NCI-H69 (cell line): ENCODE data around the gene VAPB.
"Not testable (repeated sequence)": the region's sequence is repeated elsewhere in the genome, so short reads cannot be mapped to it uniquely, and the experiment has no call there.

Experiments used
- DNase-seq: peaks from one replicate; lab custom pipeline; 2025; lab: John Stamatoyannopoulos, UW

The VAPB gene

DNA sequence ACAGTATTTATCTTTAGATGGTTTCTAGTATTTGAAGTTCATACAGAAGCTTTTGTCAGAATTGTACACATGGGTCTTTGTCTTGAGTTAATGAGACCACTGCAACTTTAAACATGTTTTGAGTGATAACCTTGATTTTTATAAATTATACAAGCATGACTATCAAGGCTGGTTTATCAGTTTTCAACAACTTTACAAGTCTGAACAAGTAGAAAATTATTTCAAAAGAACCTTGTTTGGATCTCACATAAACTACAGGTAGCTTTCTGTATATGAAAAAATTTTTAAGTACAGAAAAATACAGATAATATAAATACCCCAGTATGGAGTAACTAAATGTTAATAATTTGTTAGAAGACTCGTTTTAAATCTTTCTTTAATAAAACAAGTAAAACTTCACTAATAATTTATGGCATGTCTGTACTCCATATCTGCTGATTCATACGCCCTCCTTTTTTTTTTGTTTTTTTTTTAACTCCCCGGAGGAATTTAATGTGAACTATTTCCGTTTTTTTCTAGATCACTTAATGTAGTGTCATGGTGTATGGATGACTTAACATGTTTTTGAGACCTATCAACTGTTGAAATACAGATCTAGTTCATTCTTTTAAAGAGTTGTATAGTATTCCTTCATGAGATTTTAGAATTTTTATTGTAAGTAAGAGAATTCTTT lies 18.3 kb downstream of the VAPB start:
- DNase-seq = no peak

DNA sequence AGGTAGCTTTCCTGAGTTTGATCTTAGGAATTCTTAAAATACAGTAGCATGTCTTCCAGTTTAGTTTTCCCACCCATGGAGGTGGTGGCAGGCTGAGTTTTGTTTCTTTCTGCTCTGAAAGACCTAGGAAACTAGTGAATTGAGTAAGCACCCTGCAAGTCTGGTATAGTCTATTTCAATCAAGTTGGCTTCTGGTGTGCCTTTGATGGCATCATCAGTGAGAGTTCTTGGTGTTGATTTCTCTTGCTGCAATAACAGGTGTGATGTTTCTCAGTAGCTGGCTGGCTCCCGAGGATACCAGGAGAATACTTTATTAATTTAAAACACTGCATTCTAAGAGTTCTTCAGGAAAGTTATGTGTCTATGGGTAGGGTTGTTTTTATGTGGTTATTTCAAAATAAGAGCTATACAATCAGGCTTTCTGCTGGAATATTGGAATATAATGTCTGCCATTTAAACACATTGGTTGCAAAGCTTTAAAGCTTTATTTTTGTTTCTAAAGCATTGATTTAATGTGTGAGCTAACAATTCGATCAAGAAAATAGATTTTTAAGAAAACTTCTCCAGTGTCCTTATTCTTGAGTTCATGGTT lies 19.0 kb downstream of the VAPB start:
- DNase-seq = no peak

DNA sequence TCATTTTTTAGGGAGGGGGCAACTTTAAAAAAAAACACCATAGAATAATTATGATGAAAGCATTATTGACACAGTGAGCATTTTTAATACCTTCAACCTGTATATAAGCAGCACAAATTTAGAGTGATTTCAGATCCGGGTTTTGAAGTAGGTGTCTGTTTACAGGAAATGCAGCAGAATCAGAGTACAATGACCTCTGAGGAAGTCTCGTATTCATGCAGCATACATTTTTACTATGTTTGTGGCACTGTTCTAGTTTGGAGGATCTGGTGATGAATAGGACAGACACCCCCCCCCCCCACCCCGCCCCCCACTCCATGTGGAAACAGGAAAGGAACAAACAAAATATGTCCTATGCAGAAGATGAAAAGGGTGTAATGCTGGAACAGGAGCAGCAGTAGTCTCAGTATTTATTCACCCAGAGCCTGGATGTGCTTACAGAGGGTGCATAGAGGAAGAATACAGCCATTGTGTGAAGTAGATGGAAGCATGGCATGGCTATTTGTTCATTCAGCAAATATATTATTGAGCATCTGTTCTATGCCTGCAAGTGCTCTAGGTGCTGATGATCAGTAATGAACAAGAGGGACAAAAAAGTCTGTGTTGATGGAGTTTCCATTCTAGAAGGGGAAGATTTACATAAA lies 19.7 kb downstream of the VAPB start:
- no peak for DNase-seq

DNA sequence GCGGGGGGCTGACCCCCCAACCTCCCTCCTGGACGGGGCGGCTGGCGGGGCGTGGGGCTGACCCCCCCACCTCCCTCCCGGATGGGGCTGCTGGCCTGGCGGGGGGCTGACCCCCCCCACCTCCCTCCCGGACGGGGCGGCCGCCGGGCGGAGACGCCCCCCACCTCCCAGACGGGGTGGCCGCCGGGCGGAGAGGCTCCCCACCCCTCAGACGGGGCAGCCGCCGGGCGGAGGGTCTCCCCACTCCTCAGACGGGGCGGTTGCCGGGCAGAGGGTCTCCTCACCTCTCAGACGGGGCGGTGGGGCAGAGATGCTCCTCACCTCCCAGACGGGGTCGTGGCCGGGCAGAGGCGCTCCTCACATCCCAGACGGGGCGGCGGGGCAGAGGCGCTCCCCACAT lies 25.2 kb downstream of the VAPB start:
- DNase-seq = not testable (repeated sequence)

DNA sequence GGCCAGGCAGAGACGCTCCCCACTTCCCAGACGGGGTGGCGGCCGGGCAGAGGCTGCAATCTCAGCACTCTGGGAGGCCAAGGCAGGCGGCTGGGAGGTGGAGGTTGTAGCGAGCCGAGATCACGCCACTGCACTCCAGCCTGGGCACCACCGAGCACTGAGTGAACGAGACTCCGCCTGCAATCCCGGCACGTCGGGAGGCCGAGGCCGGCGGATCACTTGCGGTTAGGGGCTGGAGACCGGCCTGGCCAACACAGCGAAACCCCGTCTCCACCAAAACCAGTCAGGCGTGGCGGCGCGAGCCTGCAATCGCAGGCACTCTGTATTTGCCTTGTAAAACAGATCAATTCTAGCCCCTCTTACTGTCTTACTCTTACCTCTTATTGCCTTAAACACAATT lies 25.8 kb downstream of the VAPB start:
- not testable (repeated sequence) for DNase-seq

DNA sequence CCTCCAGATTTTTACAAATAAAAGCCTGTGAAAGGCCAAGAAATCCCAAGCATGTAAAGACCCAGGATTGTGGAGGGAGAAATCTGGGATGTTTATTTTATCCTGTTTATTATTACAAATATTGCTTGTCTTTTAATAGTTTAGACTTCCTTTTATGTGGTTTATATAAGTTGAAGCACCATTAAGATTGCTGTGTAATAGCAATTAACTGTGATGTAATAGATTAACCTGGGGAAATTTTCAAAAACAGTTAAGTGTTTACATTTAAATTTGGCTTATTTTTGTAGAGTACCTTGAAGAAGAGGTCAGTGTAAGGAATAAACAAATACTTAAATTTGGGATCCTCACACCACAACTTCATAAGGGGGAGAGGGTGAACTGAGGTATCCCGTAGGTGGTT lies 27.0 kb downstream of the VAPB start:
- no peak for DNase-seq

DNA sequence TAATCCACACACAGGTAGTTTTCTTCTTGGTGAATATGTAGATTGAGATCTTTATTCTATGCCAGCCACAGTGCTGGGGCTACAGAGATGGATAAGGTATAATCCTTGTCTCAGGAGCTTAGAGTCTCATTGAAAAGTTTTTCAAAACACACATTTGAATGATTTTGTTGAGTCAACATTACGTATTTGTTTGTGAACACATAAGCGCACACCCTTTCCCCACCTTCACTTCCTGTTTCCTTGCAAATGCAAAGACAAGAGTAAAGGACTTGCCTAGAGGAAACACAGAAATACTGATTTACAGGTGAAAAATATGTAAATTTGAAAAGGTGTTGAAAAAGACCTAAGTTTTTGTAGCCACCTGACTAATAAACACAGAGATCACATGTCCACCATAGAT lies 27.8 kb downstream of the VAPB start:
- no peak for DNase-seq

DNA sequence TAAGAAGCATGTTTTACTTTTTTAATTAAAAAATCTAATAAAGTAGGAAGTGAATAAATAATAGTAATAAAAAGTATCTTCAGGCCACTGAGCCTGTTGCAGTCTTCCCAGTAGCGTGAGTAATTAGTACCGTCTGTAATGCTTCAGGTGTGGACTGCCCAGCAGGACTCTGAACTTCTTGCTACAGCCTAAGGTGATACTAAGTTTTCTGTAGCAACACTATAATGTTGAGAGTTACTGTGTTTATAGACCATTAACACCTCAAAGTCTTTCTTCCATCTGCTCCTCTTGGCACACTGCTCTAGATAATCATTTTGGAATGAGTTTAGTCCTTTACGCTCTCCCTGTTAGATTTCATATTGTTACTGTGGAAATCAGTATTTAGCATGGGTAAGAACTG lies 28.4 kb downstream of the VAPB start:
- DNase-seq = peak; percentile 14

DNA sequence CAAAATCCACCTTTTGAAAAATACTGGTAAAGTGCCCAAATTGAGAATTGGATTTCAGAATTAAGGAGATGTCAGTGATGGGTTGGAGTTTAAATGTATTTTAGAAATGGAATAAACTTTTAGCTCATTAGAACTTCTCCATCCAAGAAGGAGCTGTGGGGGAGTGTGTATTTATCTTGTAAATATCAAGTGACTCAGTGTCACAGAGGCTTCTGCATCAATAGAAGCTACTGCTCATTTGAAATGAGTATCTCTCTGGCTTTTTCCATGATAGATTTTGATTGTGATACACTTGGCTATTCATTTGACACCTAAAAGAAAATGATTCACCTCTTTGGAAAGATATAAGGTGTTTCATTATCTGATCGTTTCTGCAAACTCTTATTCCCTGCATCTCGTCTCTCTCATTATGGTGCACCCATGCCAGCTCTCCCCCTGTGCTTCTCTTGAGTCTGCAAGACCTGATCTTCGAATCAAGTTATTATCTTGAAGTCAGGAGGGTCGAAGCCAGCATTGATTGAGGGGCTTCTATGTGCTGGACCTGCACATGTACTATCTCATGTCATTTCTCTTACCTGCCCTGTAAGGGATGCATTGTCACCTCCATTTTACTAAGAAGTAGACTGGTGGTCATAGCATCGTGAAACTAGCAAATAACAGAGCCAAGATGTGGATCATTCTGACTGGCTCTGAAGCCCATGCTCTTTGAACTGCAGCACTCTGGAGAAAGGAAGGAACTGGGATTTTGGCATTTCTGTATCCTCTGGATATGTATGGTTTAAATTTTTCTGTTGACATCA lies 30.1 kb downstream of the VAPB start:
- DNase-seq = no peak

DNA sequence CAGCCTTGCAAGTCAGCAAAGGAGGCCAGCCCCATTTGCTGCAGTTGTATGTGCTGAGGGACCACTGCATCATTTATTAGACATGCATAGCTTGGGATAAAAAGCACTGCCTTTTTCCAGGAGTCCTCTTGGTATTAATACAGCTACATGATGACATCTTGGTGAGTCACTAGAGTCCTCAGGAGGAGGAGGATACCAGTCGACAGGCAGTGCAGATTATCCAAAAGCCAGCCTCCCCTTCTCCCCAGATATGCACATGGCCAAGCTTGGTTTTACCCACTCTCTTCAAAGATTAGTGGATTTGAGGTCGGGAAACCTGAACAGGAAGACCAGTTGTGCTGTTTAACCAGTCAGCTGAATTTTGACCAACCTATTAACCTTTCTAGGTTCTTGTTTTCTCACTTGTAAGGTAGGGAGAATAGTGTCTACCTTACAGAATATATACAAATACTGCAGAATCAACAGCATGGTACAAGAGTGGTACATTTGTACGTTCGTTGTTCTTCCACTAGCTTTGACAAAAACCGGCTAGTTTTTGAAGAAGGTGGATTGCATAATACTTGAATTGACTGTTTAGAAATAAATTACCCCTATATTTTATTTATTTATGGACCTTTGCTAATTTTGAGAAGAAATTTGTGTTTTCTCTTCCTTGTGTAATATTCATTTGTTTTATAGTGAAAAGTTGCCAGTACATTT lies 31.9 kb downstream of the VAPB start:
- no peak for DNase-seq

DNA sequence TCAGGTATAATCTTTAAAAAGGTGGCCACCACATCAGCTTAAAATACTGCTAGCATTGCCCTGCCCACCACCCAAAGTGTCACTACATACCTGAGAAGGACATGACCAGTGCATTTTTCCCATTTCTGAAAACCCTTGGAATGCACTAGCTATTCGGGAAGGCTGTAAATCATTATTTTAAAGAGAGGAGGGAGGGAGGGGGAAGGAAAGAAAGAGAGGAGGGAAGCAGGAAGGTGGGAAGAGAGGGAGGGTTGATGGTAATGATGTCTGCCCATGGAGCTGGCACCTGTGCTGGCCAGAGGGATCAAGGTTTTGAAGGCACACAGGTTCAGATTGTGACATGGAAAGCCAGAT lies 32.4 kb downstream of the VAPB start:
- DNase-seq = no peak

DNA sequence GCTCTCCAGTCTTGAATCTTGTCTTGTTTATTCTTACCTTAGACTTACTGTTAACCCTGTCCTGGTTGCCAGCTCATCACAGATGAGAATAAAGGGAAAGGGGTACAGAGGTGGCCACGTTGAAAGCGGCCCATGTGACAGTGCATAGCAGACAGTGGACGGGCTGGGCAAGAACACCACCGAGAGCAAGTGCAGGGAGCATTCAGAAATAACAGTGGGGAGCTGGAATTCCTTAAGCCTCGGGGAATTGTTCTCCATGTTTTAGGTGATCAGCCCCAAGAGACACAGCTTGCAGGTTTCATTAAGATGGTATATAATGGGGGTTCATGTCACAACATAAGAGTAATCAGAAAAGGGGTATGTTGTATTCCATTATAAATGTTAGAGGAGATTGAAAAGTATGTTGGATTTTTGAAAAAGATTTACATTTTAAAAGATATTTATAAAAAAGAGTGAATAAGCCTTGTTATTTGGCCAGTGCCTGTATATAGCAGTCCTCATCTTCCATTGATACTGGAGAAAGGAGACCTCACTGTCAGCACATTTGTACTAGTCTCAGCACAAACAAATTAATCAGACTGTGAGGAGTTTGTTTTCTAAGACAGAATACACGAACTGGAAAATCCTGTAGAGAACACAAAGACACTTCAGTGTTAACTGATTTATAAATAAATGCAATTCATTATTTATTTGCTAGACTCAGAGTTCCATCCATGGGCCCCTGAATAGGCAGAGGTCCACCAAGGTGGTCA lies 35.4 kb downstream of the VAPB start:
- no peak for DNase-seq

DNA sequence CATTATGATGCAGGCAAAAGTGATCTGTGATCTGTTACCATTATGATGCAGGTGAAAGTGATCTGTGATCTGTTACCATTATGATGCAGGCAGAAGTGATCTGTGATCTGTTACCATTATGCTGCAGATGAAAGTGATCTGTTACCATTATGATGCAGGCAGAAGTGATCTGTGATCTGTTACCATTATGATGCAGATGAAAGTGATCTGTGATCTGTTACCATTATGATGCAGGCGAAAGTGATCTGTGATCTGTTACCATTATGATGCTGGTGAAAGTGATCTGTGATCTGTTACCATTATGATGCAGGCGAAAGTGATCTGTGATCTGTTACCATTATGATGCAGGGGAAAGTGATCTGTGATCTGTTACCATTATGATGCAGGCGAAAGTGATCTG lies 38.5 kb downstream of the VAPB start:
- DNase-seq = not testable (repeated sequence)

DNA sequence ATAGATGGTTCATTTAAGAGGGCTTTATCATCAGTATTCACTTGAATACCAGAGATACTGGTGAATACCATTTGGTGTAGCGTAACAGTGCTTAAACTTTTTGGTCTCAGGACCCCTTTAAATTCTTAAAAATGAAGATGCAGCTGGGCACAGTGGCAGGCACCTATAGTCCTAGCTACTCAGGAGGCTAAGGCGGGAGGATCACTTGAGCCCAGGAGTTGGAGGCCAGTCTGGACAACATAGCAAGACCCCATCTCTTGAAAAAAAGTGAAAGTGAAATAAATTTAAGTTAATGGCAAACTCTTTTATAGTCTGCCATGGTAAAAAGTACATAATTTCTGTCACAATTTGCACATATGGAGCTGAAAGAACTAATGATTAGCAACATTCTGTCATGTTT lies 39.3 kb downstream of the VAPB start:
- DNase-seq = no peak

DNA sequence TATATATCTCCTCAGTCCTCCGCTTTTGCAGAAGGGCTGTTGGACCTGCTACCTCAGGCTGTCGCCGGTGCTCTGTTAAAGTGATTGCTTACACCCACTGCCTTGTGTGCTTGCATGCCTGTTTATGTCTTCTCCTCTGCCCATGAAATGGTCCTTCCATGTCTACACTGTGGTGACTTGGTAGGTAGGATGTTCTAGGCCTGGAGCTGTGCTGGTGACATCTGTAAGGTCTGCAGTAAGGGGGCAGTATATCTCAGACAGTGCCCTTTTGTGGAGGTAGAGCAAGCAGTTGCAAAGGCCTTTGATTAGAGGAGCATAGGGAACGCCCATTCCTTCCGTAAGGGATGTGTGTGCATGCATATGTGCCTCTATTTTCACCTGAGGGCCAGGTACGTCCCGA lies 40.3 kb downstream of the VAPB start:
- no peak for DNase-seq

DNA sequence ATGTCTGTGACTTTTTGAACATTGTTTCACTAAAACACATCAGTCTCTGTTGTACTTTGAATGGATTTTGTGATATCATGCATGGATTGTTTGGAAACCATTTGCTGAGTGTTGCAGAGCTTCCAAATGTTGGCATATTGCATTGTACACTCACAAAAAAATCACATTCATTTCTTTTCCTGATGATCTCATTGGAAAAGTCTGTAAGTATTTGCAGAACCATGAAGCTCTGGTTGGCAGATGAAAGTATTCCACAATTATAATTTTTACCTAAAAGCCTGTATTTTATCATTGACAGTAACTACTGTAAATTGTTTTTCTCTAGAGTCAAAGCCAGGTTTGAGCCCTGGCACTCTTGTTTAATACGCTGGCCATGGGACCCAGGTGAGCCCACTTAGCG lies 42.1 kb downstream of the VAPB start:
- DNase-seq = no peak

DNA sequence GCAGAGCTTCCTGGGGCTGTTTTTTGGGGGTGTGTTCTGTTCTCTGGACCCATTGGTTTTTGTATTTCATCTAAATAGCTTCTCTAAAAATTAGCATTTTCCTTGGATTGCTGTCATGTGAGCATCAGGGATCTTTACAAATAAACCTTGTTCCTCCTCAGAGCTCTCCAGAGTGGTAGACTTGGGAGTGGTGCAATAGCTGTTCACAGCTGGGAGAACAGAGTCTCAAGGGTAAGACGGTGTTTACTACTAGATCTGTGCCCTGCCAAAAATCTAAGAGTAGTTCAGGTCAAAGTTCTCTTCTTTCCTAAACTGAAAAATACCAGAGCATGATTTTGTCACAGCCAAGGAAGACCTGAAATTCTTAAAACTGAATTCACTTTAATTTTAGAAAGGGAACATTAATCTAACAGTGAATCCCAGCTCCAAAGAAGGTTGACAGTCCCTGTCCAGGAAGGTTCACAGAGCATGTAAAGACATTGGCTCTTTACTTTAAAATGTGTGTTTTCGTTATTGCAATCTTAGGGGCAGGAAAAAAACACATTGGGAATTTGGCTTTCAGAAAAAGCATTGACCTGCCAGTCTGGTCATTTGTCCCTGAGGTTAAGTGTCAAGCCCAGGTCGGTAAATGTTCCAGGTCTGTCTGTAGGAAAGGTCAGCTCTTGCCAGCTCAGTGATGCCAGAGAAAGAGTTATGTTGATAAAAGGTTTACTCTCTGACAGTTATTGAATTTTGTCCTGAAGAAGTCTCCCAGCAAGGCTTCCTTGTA lies 43.3 kb downstream of the VAPB start:
- no peak for DNase-seq

DNA sequence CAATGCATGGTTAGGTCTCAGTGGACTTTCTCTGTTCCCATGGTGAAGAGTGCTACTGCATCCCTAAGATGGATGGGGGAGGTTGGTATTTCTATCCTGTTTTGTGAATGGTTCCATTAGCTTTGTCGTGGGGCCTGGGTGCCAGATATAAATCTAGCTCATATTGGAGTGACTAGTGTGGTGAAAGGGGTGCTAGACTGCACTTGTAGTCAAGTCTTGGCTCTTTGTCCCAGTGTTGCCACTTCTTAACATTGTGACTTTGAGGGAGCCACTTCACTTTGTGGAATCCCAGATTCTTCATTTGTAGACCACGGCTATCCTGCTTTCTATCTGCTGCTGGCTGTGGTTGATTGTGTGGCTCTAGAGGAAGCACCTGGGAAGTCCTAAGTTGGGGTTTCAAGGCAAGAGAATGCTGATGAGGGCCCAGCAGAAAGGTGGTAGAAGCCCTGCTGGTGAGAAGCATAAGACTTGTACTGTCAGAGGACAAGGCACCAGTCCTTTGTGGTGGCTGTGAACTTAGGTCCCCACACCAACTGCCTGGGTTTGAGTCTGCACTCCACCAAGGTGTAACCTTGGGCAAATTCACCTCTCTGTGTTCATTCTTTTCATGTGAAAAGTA lies 44.1 kb downstream of the VAPB start:
- DNase-seq = no peak

DNA sequence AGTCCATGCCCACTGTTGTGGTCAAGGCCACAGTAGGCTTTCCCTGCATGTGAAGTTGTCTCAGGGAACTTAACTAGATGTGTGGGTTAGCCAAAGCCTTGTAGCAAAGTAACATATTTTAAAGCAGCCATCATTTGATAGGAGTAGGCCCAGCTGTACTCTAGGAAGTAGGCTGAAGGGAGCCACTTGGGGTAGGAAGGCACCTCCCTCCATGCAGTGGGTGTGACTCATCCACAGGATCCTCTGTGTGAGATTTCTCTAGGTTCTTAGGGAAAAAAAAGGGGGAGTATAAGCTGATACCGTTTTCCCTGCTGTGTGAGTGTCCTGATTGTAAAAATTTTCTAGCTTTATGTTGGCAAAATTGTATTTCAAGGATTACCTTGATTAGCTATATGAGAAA lies 44.7 kb downstream of the VAPB start:
- DNase-seq = no peak

DNA sequence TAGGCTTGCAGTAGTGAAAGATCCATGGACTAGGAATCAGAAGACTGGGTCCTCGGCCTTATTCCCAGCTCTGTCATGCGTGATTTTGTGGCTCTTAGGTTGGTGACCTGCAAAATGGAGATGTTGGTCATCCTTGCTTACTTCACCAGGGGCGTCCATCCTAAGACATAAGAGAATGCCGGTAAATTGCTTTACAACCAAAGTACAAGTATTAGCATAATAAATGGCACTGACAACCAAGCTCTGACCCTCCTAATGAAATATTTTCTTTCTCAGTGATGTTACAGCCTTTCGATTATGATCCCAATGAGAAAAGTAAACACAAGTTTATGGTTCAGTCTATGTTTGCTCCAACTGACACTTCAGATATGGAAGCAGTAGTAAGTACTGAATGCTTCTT lies 45.3 kb downstream of the VAPB start:
- DNase-seq = no peak
